Epithelial cell of proximal tubule (primary cell): ENCODE results near the gene CPS1. TPM values are rescaled to one million over a fixed set of nuclear protein-coding genes. Genes with fewer than 3 reads are reported as not detected.

Experiments used
- DNase-seq: peaks from one replicate; pipeline ENCODE4 v3.0.0-alpha.2; 2011; ENCODE audit warnings: low read depth
- H3K4me3 ChIP-seq: 2 replicates; pipeline ENCODE4 v1.5.1; 2011; ENCODE audit warnings: low read depth, mild to moderate bottlenecking, low read length
- total RNA-seq: library from RNA; depleted of rRNA; stranded (reverse); fragments of >200 nt; gene quantifications from 2 replicates; pipeline ENCODE4 v1.2.3, GENCODE V29; 2015
- TF ChIP-seq, protein P1 (sequence below): conservative IDR thresholded peaks from 2 replicates; pipeline ENCODE4 v1.5.1; 2012; ENCODE audit warnings: low read depth, mild to moderate bottlenecking, low read length

The CPS1 gene
- total RNA-seq, 1 donor from 2014 or later = 2.8 TPM

DNA sequence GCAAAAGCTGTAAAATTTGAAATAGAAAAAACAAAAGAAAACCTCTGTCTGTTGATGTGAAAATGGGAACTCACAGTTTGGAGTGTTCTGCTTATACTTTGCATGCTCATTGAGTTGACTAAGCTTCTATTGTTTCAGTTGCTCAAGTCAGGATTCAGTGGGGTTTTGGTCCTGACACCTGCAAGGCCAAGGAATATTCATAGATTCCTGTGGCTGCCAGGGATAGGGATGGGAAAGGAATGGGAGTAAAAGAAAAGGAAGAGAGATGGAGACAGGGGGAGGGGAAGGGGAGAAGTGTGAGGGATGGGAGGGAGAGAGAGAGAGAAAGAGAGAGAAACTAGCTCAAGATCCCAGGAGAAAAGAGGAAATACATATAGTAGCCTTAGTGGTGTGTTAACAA, 1.3 kb downstream of the CPS1 start:
- TF ChIP-seq, protein P1, sequence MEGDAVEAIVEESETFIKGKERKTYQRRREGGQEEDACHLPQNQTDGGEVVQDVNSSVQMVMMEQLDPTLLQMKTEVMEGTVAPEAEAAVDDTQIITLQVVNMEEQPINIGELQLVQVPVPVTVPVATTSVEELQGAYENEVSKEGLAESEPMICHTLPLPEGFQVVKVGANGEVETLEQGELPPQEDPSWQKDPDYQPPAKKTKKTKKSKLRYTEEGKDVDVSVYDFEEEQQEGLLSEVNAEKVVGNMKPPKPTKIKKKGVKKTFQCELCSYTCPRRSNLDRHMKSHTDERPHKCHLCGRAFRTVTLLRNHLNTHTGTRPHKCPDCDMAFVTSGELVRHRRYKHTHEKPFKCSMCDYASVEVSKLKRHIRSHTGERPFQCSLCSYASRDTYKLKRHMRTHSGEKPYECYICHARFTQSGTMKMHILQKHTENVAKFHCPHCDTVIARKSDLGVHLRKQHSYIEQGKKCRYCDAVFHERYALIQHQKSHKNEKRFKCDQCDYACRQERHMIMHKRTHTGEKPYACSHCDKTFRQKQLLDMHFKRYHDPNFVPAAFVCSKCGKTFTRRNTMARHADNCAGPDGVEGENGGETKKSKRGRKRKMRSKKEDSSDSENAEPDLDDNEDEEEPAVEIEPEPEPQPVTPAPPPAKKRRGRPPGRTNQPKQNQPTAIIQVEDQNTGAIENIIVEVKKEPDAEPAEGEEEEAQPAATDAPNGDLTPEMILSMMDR = no peak
- no peak for DNase-seq
- H3K4me3 ChIP-seq = peak overlapping the region; percentile 25

DNA sequence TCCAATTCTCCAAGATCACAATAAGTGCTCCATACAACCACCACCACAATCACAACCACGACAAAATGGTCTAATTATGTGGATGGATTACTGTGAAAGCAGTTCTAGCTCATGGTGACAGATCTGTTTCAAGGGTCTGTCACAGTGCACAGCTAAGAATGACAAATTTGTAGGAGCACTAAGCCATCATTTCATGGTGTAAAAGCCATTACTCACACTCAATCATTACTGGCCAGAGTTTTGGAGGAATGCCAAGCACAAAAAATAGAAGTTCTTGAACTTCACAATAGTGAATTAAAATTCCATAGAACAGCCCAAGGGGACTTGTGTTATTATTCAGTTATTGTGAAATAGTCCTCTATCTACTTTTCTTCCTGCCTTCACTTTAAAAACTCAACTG, 2.3 kb downstream of the CPS1 start:
- H3K4me3 ChIP-seq = no peak overlapping the region
- TF ChIP-seq, protein P1 = no peak
- DNase-seq = peak; percentile 25

DNA sequence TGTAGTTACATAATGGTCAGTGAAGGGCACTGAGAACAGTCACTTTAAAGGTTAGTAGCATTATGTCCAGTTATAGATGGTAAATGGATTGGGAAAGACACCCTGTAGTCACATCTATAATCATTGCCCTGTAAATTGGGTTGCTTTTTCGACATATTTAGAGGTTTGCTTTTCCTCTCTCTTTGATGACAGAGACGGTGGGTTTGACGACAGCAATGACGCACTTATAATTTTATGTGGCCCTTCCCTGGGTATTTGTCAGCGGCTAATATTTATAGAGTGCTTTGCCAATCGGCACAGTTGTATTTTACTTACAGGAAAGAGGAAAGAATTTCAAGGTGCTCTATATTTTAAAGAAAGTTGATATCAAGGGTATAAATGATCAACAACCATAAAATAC, 2.8 kb downstream of the CPS1 start:
- TF ChIP-seq, protein P1 = no peak
- no peak for DNase-seq
- no peak overlapping the region for H3K4me3 ChIP-seq

DNA sequence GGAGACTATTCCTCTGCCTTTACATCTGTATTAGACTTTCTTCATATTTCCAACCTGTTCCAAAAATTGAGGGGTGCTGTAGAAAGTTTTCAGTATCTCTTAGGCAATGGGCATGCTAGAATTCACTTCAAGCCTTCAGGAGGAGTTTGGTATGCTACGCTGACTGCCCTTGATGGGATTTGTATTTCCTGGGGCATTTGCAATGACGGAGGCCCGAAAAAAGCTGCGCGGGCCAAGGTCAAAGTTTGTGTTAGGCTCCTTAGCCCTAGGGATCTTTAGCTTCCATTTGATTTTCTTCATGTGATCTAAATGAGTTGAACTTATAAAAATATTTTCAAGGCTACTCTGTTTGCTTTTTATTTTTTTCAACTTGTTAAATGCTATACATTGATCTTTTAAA, 5.1 kb downstream of the CPS1 start:
- TF ChIP-seq, protein P1 = no peak
- DNase-seq = peak; percentile 22
- H3K4me3 ChIP-seq = no peak overlapping the region

DNA sequence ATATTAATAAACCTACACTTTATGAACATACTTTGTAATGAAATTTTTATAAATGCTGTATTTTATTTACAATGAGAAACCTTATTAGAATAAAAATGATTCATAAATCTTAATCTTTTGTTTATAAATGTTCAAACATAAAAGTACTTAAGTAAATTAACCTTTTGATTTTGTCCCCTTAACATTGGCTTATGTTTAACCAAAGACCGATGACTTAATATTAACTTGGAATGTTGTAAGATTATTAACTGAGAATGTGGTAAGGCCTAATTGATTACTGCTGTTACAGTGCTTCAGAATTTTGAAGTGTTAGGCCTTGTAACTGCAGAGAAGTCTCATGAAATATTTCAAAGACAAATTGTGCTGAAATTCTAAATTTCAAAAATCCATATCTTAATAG, 5.7 kb downstream of the CPS1 start:
- TF ChIP-seq, protein P1 = no peak
- no peak overlapping the region for H3K4me3 ChIP-seq
- peak; percentile 51 for DNase-seq

DNA sequence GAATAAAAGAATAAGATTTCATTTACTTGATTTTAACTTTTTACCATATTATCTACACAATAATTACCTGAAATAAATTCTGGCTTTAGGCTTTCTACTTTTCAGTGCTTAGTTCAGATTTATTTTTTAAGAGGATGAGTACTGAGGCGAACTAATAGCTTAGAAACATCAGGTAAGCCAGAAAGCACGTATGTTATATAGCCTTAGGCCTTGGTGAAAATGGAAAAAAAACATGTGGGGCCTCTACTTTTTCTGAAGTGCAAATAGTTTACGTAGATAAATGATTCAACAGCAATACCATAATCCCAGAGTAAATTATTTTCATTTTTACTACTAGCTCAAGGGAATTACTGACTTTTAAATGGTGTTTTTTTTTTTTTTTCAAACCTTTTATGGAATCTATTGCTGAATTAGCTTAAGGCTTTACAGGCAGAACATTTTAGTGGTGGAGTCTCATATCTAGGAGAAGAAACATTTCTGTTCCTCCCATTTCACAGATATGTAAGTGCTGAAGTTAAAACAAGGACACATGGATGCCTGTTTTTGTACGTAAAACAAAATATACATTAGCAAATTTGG, 6.2 kb downstream of the CPS1 start:
- TF ChIP-seq, protein P1 = no peak

DNA sequence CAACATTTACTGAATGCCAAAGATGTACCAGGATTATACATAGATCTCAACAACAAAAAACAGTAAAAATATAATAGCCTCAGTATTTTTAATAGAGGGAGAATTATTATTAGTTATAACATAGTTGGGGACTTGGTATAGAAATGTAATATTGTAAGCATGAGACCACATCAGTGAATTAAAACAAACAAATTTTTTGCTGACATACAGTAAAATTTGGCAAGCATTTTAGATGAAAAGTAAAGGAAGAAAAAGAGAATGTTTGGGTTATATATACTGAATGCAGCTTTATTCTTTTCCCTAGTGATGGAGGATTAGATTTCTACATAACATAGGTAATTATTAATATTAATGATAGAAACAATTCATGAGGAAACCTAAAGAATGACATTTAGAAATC, 10.9 kb downstream of the CPS1 start:
- no peak overlapping the region for H3K4me3 ChIP-seq
- TF ChIP-seq, protein P1 = no peak
- no peak for DNase-seq

More for the DNA sequence above, 6.2 kb downstream of the CPS1 start:
- H3K4me3 ChIP-seq = no peak overlapping the region
- peak; percentile 12 for DNase-seq
